GM12801 (cell line): ENCODE results near the gene ZNF417.

Experiments used
- CTCF ChIP-seq: IDR thresholded peaks from one replicate; pipeline ENCODE4 v1.5.1; 2011; ENCODE audit warnings: control low read depth; ENCODE audit not compliant: insufficient read length; ENCODE audit errors: extremely low read depth

Gene ZNF417

GRCh38 chr19:57907394-57907793 lies 9.0 kb downstream of the ZNF417 start:
- TF ChIP-seq CTCF: no peak

GRCh38 chr19:57905258-57905657 lies 11.1 kb downstream of the ZNF417 start:
- no peak for TF ChIP-seq CTCF

GRCh38 chr19:57903618-57904184 lies 12.7 kb downstream of the ZNF417 start:
- no peak for TF ChIP-seq CTCF

- no peak for TF ChIP-seq CTCF
These were observed 16.1 kb downstream of the ZNF417 start for GRCh38 chr19:57900311-57900710.

- no peak for TF ChIP-seq CTCF
These were observed 27.7 kb downstream of the ZNF417 start, which contains the start of gene ZNF814 for GRCh38 chr19:57888560-57889231. ZNF814 (minus strand) TSS chr19:57889037; CDS start chr19:57888802, 235 bp downstream.

- no peak for TF ChIP-seq CTCF
These were observed 28.3 kb downstream of the ZNF417 start for GRCh38 chr19:57888107-57888559.

- no peak for TF ChIP-seq CTCF
These were observed 29.0 kb downstream of the ZNF417 start for GRCh38 chr19:57887195-57887941.
